Activated CD4-positive, alpha-beta T cell treated with anti-CD3 and anti-CD28 coated beads, Interleukin-2, amount 10 ng/mL, durations not matched to agents 7 days and 5 days (primary cell): ENCODE measurements around the gene LRRN3. TPM values are rescaled to one million over a fixed set of nuclear protein-coding genes. Genes with fewer than 3 reads are reported as not detected.

Experiments
- CTCF ChIA-PET: fragments of 350-600 bp; sonication (Branson Sonifier 250); formaldehyde crosslinking; loops from one replicate; lab custom pipeline; 2021; ENCODE audit warnings: antibody characterized with exemption; lab: Charles Lee
- POLR2A ChIA-PET: fragments of 350-600 bp; sonication (Branson Sonifier 250); formaldehyde crosslinking; loops from one replicate; lab custom pipeline; 2021; ENCODE audit warnings: antibody characterized with exemption; lab: Charles Lee
- DNase-seq: peaks from one replicate; pipeline ENCODE4 v3.0.0-alpha.2; 2020
- H3K27ac Mint-ChIP-seq: one replicate; pipeline ENCODE4 v1.8.0; 2021; ENCODE audit warnings: mild to moderate bottlenecking, moderate library complexity, mixed read lengths
- H3K27me3 Mint-ChIP-seq: one replicate; pipeline ENCODE4 v1.8.0; 2021; ENCODE audit warnings: mixed read lengths
- H3K36me3 Mint-ChIP-seq: one replicate; pipeline ENCODE4 v1.8.0; 2021; ENCODE audit warnings: low read depth, mixed read lengths
- H3K4me1 Mint-ChIP-seq: one replicate; pipeline ENCODE4 v1.8.0; 2021; ENCODE audit warnings: mixed read lengths
- H3K4me3 Mint-ChIP-seq: one replicate; pipeline ENCODE4 v1.8.0; 2021; ENCODE audit warnings: mild to moderate bottlenecking, moderate library complexity, mixed read lengths
- H3K9me3 Mint-ChIP-seq: one replicate; pipeline ENCODE4 v1.8.0; 2021; ENCODE audit warnings: mixed read lengths
- total RNA-seq, 2 experiments: library from RNA; stranded (reverse); gene quantifications; one replicate each; pipeline ENCODE4 v1.2.3, GENCODE V29; 2021

Gene LRRN3
- total RNA-seq, 2 experiments from 2014 or later = 211 to 262 TPM

DNA sequence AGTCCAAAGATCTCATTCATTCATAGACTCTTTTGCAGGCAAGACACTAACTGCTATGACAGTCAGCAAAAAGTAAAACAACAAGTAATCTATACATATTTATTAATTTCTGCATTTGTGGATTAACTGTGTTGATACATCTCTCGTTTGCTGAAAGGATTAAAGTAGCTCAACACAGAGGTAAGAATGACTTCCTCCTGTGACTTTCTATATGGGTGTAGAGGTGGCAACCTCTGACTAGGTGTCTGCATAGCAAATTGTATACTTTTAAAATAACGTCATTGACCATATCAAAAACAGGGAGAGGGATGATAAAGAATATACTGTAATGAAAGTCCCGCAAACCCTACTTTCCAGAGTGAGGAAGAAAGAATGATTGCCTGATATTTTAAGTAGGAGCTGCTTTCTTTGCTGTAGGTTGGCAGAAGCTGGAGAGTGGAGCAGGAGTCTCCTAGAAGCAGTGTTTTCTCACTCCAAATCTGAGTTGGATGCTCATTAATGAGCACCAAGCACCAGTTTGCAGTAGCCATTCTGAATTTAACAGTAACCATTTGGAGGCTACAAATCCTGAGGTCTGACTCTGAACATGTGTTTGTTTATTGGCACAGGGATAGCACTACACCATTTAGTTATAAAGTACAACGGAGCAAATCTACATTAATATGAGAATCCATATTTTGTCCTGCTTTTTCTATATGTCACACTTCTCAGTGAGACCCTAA, 9.2 kb upstream of the LRRN3 start:
- POLR2A ChIA-PET = no interaction called here
- no peak for DNase-seq
- CTCF ChIA-PET = interaction anchor here (1.0 to 1.3 kb wide), 2 partner anchors 55 to 73 kb away, joined by 3 to 4 read pairs; no protein-coding TSS in a partner anchor
- Mint-ChIP-seq H3K9me3 (peaks cover 15% of the 10 kb centered on the region), H3K4me1 (peaks cover 77% of the 10 kb centered on the region), H3K27me3 (no peaks in the 10 kb centered on the region), H3K4me3 (peak overlapping the region; percentile 57), H3K27ac (peak overlapping the region; percentile 91), H3K36me3 (peaks cover 36% of the 10 kb centered on the region)

GRCh38 chr7:111082351-111082750, 8.6 kb upstream of the LRRN3 start:
- ChIA-PET CTCF (interaction anchor here (1.3 to 1.7 kb wide), 3 partner anchors 8 to 73 kb away, joined by 4 to 6 read pairs (median 4); no protein-coding TSS in a partner anchor), POLR2A (no interaction called here)
- H3K9me3 Mint-ChIP-seq = peaks cover 15% of the 10 kb centered on the region
- H3K4me3 Mint-ChIP-seq = peak overlapping the region; percentile 49
- no peaks in the 10 kb centered on the region for H3K27me3 Mint-ChIP-seq
- H3K27ac Mint-ChIP-seq = peak overlapping the region; percentile 91
- peaks cover 75% of the 10 kb centered on the region for H3K4me1 Mint-ChIP-seq
- H3K36me3 Mint-ChIP-seq = peaks cover 34% of the 10 kb centered on the region
- no peak for DNase-seq

DNA sequence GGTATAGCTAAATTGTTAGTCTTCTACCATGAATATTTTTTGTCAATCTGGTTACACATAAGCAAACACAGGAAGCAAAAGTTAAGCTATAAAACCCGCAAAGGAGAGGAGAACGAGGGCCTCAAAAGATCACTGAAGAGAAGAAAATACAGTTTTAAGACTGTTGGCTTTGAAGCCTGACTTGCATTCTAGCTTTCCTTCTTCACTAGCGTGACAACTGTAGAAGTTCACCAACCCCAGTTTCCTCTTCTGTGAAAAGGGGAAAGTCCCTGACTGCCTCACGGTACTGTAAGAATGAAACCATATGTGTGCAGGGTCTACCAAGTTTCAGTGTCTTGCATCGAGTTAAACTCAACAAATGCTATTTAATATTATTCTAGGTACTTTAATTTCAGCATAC, 7.5 kb upstream of the LRRN3 start:
- peak overlapping the region; percentile 64 for H3K4me3 Mint-ChIP-seq
- DNase-seq = peak; percentile 87
- ChIA-PET POLR2A (interaction anchor here (0.6 to 1.3 kb wide), 3 partner anchors 9 to 71 kb away, joined by 3 to 8 read pairs (median 4); no protein-coding TSS in a partner anchor), CTCF (interaction anchor here (0.6 to 1.7 kb wide), 6 partner anchors 9 to 113 kb away, joined by 3 to 8 read pairs (median 4); no protein-coding TSS in a partner anchor)
- no peaks in the 10 kb centered on the region for H3K27me3 Mint-ChIP-seq
- peaks cover 37% of the 10 kb centered on the region for H3K36me3 Mint-ChIP-seq
- H3K27ac Mint-ChIP-seq = peak overlapping the region; percentile 91
- peaks cover 19% of the 10 kb centered on the region for H3K9me3 Mint-ChIP-seq
- H3K4me1 Mint-ChIP-seq = peaks cover 80% of the 10 kb centered on the region

- POLR2A ChIA-PET = no interaction called here
- Mint-ChIP-seq H3K27ac (peak overlapping the region; percentile 91), H3K4me1 (peaks cover 87% of the 10 kb centered on the region), H3K27me3 (no peaks in the 10 kb centered on the region), H3K9me3 (peaks cover 16% of the 10 kb centered on the region), H3K4me3 (peak overlapping the region; percentile 64), H3K36me3 (peaks cover 35% of the 10 kb centered on the region)
- CTCF ChIA-PET = interaction anchor here (0.8 to 1.3 kb wide), 4 partner anchors 9 to 13 kb away, joined by 3 to 4 read pairs (median 3); no protein-coding TSS in a partner anchor
- no peak for DNase-seq
Observed at GRCh38 chr7:111085356-111085755, 5.6 kb upstream of the LRRN3 start.

GRCh38 chr7:111086532-111086931, 4.4 kb upstream of the LRRN3 start:
- no peak for DNase-seq
- no peaks in the 10 kb centered on the region for H3K27me3 Mint-ChIP-seq
- H3K36me3 Mint-ChIP-seq = peaks cover 42% of the 10 kb centered on the region
- ChIA-PET POLR2A (no interaction called here), CTCF (interaction anchor here (0.7 kb wide), 1 partner anchor 69 kb away, joined by 3 read pairs; no protein-coding TSS in a partner anchor)
- H3K9me3 Mint-ChIP-seq = peaks cover 16% of the 10 kb centered on the region
- peak overlapping the region; percentile 44 for H3K27ac Mint-ChIP-seq
- H3K4me1 Mint-ChIP-seq = peaks cover 82% of the 10 kb centered on the region
- H3K4me3 Mint-ChIP-seq = no peak overlapping the region

DNA sequence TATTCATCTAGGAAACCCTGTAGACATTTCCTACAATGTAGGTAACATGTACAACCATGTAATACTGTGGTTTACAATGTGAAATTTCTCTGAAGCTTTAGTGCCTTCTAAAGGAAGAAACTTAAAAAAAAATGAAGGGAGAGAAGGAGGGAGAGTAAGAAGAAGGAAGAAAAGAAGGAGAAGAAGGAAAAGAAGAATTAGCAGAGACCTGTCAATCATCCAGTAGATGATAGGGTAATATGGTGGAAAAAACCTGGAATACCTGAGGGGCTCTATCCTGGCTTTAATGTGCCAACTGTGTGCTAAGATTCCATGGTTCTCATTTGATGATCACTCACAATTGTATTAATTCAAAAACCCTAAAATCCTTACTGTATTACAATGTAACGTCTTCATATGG, 2.6 kb upstream of the LRRN3 start:
- Mint-ChIP-seq H3K9me3 (peaks cover 16% of the 10 kb centered on the region), H3K36me3 (peaks cover 54% of the 10 kb centered on the region), H3K4me1 (peaks cover 70% of the 10 kb centered on the region), H3K4me3 (no peak overlapping the region), H3K27me3 (no peaks in the 10 kb centered on the region), H3K27ac (no peak overlapping the region)
- ChIA-PET CTCF (no interaction called here), POLR2A (no interaction called here)
- no peak for DNase-seq

- H3K4me3 Mint-ChIP-seq = peak overlapping the region; percentile 99
- no peak for DNase-seq
- H3K4me1 Mint-ChIP-seq = peaks cover 65% of the 10 kb centered on the region
- peaks cover 12% of the 10 kb centered on the region for H3K9me3 Mint-ChIP-seq
- H3K36me3 Mint-ChIP-seq = peaks cover 64% of the 10 kb centered on the region
- CTCF ChIA-PET = interaction anchor here (0.7 to 1.0 kb wide), 2 partner anchors 9 to 557 kb away, joined by 3 read pairs; no protein-coding TSS in a partner anchor
- peak overlapping the region; percentile 48 for H3K27ac Mint-ChIP-seq
- H3K27me3 Mint-ChIP-seq = no peaks in the 10 kb centered on the region
- POLR2A ChIA-PET = no interaction called here
Observed at GRCh38 chr7:111089822-111090426, 1.0 kb upstream of the LRRN3 start.

DNA sequence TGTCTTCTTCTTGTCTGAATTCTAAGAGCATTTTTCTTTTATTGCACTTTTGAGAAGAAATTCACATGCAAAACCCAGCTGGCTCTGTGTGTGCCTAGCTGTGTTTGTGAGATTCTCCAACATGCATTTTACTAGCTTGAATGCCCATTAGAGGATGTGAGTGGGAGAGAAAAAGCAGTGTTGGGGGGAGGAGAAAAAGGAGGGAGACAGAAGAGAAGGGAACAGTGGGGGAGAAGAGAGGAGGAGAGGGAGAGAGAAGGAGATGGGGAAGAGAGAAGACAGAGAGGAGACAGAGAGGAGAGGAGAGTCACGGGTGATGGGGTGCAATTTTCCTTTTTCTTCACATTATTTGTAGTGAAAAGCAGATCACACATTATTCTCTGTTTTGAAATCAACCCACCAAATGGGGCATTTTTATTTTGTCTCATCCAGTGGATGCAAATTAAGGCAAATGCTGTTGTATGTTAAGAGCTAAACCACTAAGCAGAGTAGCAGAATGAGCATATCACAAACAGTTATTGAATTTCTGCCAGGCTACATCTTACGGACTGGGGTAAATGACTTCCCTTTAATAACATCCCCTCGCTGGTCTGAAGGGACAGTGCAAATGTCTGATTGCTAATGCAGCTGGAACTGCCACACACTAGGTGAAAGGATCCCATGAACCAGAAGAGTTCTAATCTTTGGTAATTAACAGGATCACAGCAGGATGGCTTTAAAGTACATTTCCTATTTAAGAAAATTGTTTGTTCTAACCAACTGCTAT, 849 bp downstream of the LRRN3 start:
- Mint-ChIP-seq H3K9me3 (peaks cover 4% of the 10 kb centered on the region), H3K27ac (peak overlapping the region; percentile 93), H3K4me1 (peaks cover 58% of the 10 kb centered on the region), H3K4me3 (peak overlapping the region; percentile 99), H3K36me3 (peaks cover 70% of the 10 kb centered on the region), H3K27me3 (no peaks in the 10 kb centered on the region)
- ChIA-PET POLR2A (interaction anchor here (1.4 kb wide), 1 partner anchor 9 kb away, joined by 8 read pairs; no protein-coding TSS in a partner anchor), CTCF (interaction anchor here (0.7 to 1.0 kb wide), 2 partner anchors 13 to 16 kb away, joined by 3 read pairs; no protein-coding TSS in a partner anchor)
- no peak for DNase-seq

- Mint-ChIP-seq H3K27ac (peak overlapping the region; percentile 93), H3K4me3 (peak overlapping the region; percentile 99), H3K27me3 (no peaks in the 10 kb centered on the region), H3K36me3 (peaks cover 73% of the 10 kb centered on the region), H3K4me1 (peaks cover 57% of the 10 kb centered on the region), H3K9me3 (peaks cover 3% of the 10 kb centered on the region)
- ChIA-PET POLR2A (interaction anchor here (0.5 to 1.4 kb wide), 2 partner anchors 9 to 470 kb away, joined by 3 to 8 read pairs; partner anchors contain the start of gene IMMP2L), CTCF (interaction anchor here (1.0 to 1.9 kb wide), 2 partner anchors 17 kb away, joined by 3 to 10 read pairs; no protein-coding TSS in a partner anchor)
- no peak for DNase-seq
Observed at GRCh38 chr7:111092406-111093236, 1.7 kb downstream of the LRRN3 start.

DNA sequence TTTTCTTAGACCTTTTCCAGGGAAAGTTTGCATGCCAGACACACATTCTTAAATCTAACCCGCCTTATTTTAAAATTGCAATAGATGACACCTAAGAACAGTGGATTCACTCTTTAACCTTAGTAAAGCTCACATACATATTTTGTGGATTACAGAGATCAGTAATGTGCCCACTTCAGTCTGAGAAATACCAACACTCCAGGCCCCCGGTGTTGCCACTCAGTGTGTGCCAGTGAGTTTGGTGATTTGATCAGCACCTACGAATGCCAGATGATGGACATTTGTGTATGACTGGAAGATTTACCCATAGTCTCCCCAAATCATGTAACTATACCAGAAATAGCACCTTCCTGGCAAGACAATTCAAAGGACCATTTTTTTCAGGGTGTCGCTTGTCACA, 2.6 kb downstream of the LRRN3 start:
- H3K27me3 Mint-ChIP-seq = no peaks in the 10 kb centered on the region
- peak overlapping the region; percentile 93 for H3K27ac Mint-ChIP-seq
- ChIA-PET CTCF (interaction anchor here (1.3 to 1.9 kb wide), 2 partner anchors 16 to 187 kb away, joined by 3 to 10 read pairs; no protein-coding TSS in a partner anchor), POLR2A (interaction anchor here (1.4 kb wide), 1 partner anchor 10 kb away, joined by 8 read pairs; no protein-coding TSS in a partner anchor)
- peaks cover 56% of the 10 kb centered on the region for H3K4me1 Mint-ChIP-seq
- H3K4me3 Mint-ChIP-seq = peak overlapping the region; percentile 99
- peaks cover 76% of the 10 kb centered on the region for H3K36me3 Mint-ChIP-seq
- DNase-seq = no peak
- H3K9me3 Mint-ChIP-seq = no peaks in the 10 kb centered on the region

DNA sequence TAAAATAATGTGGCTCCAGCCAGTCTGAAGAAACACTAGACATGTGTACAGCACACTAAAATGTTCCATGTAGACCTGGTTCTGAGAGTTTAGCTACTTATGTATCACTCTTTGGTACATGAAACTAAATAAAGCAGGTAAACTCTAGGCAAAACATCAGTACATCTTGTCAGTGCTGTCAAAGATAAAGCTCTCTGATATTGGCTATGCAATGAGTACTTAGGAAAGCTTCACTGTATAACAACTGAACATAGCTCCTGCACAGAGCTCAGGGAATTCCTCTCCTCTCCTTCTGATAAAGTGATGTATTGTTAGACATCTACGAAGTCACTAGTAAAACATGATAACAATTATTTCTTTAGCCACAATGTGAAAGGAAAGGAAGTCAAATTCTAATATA, 3.5 kb downstream of the LRRN3 start:
- DNase-seq = no peak
- Mint-ChIP-seq H3K27ac (peak overlapping the region; percentile 93), H3K36me3 (peaks cover 82% of the 10 kb centered on the region), H3K9me3 (no peaks in the 10 kb centered on the region), H3K4me1 (peaks cover 58% of the 10 kb centered on the region), H3K4me3 (peak overlapping the region; percentile 99), H3K27me3 (no peaks in the 10 kb centered on the region)
- POLR2A ChIA-PET = no interaction called here
- CTCF ChIA-PET = interaction anchor here (1.2 to 1.9 kb wide), 4 partner anchors 9 to 188 kb away, joined by 3 to 10 read pairs (median 4); no protein-coding TSS in a partner anchor
